TTC549 (cell line): Measurements from ENCODE around the gene RILPL1.

Experiments used
- FAIRE-seq: peaks from 2 replicates; lab custom pipeline; 2012; peaks lifted over from hg19 to GRCh38; lab: Jason Lieb, UNC

Gene RILPL1

GRCh38 chr12:123427036-123427769, 106.3 kb downstream of the RILPL1 start:
- no peak for FAIRE-seq

GRCh38 chr12:123421314-123421713, 112.2 kb downstream of the RILPL1 start:
- FAIRE-seq: no peak
